WI38 (cell line): ENCODE data around the gene ANXA2.

Source experiments
- H3K4me3 ChIP-seq: 2 replicates; pipeline ENCODE4 v1.5.1; 2011; ENCODE audit warnings: low read depth, mild to moderate bottlenecking, control low read depth, low read length
- TF ChIP-seq, protein P1 (sequence below): IDR thresholded peaks from 2 replicates; pipeline ENCODE4 v1.5.1; 2012; ENCODE audit warnings: low read depth, mild to moderate bottlenecking, control low read depth, low read length

The ANXA2 gene

DNA sequence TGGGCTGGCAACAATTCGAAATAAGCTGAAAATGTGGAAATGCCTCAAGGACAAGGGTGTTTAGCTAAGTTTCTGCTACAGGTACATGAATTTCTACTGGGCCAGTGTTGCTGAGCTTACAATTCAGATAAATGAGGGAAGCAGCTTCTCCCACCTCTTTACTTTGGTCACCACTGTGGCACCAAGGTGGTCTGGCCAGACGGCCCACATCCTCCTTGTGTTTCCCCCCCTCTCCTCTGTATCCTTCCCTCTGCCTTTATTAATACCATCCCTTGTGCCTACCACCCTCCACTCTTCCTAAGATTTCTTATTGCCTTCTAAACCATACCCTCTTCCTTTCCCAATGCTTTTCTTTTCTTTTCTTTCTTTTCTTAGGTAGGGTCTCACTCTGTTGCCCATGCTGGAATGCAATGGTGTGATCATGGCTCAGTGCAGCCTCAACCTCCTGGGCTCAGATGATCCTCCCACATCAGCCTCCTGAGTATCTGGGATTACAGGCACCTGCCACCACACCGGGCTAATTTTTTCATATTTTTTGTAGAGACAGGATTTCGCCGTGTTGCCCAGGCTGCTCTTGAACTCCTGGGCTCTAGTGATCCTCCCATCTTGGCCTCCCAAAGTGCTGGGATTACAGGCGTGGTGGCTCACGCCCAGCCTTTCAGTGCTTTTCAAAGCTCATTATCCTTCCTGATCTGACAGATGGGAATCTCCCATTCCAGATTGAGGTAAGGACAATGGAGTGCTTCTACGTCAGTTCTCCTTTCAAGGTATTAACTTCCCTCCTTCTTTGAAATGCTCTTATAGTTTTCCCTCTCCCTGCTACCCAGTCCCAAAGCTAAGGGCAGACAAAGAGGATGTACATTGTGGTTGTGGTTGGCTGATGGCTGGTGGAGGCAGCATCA lies 14.8 kb downstream of the ANXA2 start:
- TF ChIP-seq, protein P1, sequence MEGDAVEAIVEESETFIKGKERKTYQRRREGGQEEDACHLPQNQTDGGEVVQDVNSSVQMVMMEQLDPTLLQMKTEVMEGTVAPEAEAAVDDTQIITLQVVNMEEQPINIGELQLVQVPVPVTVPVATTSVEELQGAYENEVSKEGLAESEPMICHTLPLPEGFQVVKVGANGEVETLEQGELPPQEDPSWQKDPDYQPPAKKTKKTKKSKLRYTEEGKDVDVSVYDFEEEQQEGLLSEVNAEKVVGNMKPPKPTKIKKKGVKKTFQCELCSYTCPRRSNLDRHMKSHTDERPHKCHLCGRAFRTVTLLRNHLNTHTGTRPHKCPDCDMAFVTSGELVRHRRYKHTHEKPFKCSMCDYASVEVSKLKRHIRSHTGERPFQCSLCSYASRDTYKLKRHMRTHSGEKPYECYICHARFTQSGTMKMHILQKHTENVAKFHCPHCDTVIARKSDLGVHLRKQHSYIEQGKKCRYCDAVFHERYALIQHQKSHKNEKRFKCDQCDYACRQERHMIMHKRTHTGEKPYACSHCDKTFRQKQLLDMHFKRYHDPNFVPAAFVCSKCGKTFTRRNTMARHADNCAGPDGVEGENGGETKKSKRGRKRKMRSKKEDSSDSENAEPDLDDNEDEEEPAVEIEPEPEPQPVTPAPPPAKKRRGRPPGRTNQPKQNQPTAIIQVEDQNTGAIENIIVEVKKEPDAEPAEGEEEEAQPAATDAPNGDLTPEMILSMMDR: no peak
- no peak overlapping the region for H3K4me3 ChIP-seq

DNA sequence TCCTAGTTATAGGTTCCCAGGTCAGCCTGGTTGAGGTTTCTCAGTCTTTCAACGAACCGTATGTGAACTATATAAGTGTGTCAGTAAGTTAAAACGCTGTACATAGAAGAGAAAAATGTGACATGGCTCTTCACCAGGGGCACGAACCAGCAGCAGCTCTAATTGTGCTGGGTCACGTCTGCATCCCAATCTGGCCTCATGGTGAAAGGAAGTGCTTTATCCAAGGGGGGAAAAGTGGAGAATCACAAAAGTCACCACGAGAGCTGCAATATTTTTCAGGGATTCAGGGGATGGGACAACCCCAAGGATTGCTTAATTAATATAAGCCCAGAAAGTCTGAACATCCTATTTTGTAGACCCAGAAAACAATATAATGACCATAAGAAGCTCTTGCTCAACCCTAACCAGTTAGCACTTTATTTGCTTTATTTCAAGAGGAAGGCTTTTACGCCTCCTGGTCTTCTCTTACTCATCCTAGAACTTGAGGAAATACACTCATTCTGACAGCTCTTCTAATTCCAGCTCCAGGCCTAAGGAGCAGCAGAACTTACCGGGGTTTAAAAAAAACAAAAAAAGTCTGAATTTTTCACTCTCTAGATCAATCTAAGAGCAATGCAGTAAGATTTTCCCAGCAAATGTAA lies 16.5 kb downstream of the ANXA2 start:
- TF ChIP-seq, protein P1: no peak
- no peak overlapping the region for H3K4me3 ChIP-seq

DNA sequence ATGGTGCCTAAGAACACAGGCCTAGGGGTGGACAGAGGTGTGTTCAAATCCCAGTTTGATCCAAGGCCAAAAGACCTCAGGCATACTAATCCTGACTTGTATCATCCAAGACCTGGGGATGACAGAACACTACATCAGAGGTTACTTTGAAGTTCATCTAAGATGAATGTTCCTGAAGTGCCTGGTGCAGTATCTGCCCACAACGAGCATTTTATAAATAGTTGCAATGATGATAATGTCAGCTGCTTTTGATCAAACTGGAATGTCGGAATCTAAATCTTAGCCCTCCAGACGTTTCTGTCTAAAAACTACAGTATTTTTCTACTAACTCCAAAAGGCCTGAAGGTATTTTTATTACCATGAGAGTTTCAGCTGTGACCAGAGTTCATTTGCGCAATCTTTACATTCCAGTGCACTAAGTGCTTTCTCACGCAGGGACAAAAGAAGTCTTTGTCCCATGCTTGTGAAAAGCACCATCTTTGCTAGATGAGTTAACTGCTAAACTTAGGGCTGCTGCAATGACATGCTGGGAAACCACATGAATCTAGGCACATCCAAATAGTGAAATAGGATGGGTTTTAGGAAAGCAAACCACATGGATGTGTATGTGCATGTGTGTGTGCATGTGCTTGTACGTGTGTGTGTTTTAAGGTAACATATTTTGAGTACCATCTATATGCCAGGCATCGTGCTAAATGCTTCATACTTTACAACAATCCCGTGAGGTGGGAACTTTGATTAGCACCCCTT lies 18.1 kb downstream of the ANXA2 start:
- H3K4me3 ChIP-seq: no peak overlapping the region
- TF ChIP-seq, protein P1: no peak

DNA sequence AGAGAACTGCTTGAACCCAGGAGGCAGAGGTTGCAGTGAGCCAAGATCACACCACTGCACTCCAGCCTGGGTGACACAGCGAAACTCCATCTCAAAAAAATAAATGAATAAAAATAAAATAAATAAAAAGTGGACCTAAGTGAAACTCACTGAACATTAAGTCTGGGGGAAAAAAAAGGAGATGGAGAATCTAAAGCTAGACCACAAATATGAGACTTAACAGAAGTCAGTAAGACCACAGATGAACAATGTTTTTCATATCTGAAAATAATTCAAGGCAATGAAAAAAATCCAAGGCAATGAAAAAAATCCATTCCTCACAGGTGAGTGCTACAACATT lies 18.6 kb downstream of the ANXA2 start:
- TF ChIP-seq, protein P1: no peak
- no peak overlapping the region for H3K4me3 ChIP-seq

DNA sequence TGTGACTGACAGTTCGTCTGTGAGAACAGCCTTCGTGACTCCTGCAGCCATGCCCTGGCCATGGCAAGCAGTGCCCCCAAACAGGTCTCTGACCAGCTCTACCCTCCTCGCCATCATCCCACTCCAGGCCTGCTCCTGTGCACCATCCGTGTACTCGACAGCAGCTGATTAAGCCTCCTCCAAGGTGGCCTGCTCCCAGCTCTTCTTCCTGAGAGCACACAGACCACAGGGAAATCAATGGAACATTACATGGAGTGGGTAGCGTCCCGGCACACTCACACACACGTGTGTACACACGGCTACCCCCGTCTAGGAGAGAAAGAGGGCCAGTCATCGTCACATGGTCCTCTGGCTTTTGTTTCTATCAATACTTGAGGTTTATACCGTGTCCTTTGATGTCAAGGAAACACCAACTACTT lies 21.1 kb downstream of the ANXA2 start:
- TF ChIP-seq, protein P1: no peak
- H3K4me3 ChIP-seq: no peak overlapping the region

DNA sequence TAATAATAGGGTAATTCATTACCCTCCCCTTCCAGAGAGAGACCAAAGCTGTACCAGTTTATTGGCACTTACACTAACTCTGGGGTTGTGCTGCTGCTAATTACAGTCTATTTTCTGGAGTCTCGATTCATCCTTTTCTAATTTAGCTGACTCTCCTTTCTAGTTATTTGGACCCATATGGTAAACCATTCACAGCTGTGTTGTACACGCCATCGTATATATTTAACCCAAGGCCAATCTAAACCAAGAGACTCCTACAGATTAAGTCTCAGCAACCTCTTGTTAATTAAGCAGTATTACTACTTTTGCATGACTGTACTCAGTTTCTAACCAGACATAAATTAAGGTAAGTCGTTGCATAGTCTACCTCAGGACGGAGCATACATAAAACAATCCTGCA lies 22.5 kb downstream of the ANXA2 start:
- no peak overlapping the region for H3K4me3 ChIP-seq
- TF ChIP-seq, protein P1: no peak
